Measurements from ENCODE around the gene CDC123. TPM values are rescaled to one million over a fixed set of nuclear protein-coding genes. Genes with fewer than 3 reads are reported as not detected.
"Not testable (repeated sequence)": the region's sequence is repeated elsewhere in the genome, so short reads cannot be mapped to it uniquely, and the experiment has no call there.

Gene CDC123
- total RNA-seq, 1 donor from 2014 or later, result 43.7 TPM

DNA sequence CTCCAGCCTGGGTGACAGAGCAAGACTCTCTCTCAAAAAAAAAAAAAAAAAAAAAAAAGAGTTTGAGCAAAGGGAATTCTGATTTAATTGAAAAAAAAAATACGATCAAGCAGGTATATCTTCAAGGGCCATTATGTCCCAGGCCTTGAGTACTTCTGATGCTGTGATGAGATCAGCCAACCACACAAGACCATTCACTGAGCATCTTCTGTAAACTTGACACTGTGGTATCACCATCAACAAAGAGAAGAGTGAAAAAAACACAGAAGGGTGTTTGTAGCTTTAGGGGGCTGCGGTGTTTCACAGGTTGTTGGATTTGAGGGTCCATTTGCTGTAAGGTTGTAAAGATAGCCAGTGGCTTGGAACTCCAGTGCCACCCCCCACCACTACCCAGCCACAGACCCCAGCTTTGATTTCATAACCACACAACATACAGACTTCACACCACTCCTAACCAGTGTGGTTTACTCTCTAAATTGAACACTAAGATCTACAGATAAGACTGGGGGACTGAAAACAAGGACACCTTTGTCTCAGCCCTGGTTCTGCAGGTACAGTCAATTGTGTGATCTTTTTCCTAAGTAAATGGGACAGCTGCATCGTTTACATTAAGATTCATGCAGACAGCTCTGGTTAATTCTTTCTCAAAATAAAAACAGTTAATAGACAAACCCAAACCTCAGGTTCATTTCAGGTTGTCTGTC, 66.4 kb downstream of the CDC123 start:
- Histone ChIP-seq H3K27ac (no peak overlapping the region), H3K4me1 (peaks cover 27% of the 10 kb centered on the region), H3K4me3 (no peak overlapping the region), H3K9me3 (no peaks in the 10 kb centered on the region), H3K36me3 (no peaks in the 10 kb centered on the region), H3K27me3 (ENCODE audit: low read depth) (no peaks in the 10 kb centered on the region)
- ATAC-seq (no peak), DNase-seq (no peak)
- intact Hi-C loops (cut with DNase I), result no loop called here
- no peak for TF ChIP-seq CTCF (IDR thresholded peaks at IDR 0.05)

- ATAC-seq, result peak; percentile 84 to 89
- DNase-seq, result peak; percentile 87
- H3K4me3 ChIP-seq, result peak overlapping the region; percentile 46
- no peaks in the 10 kb centered on the region for H3K9me3 ChIP-seq
- peaks cover 27% of the 10 kb centered on the region for H3K4me1 ChIP-seq
- TF ChIP-seq CTCF (IDR thresholded peaks at IDR 0.05), result peak; percentile 83
- peak overlapping the region; percentile 63 for H3K27ac ChIP-seq
- H3K27me3 ChIP-seq (ENCODE audit: low read depth), result no peaks in the 10 kb centered on the region
- intact Hi-C loops (cut with DNase I), result no loop called here
- no peaks in the 10 kb centered on the region for H3K36me3 ChIP-seq
Observed at GRCh38 chr10:12264204-12264940, 68.4 kb downstream of the CDC123 start.

DNA sequence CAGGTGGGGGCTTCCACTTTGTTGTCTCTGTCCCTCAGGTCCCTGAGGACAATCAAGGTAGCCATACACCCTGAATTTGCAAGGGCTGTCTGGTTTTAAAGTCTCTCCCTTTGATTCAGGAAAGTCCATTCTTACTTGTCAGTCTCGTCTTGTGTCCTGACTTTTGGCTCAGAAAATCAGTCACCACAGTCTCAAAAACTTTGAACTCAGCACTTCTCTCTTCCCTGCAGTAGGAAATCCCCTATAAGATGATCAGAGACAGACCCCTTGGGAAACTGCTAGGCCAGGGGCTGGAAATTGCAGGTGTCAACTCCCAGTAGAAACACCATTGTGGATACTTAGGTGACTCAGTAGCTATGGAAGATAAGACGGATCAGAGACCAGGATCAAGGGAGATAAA, 73.1 kb downstream of the CDC123 start:
- Histone ChIP-seq H3K4me1 (peaks cover 39% of the 10 kb centered on the region), H3K36me3 (no peaks in the 10 kb centered on the region), H3K27ac (no peak overlapping the region), H3K4me3 (no peak overlapping the region), H3K9me3 (no peaks in the 10 kb centered on the region), H3K27me3 (ENCODE audit: low read depth) (no peaks in the 10 kb centered on the region)
- intact Hi-C loops (cut with DNase I), result no loop called here
- DNase-seq (no peak), ATAC-seq (no peak)
- TF ChIP-seq CTCF (IDR thresholded peaks at IDR 0.05), result no peak

DNA sequence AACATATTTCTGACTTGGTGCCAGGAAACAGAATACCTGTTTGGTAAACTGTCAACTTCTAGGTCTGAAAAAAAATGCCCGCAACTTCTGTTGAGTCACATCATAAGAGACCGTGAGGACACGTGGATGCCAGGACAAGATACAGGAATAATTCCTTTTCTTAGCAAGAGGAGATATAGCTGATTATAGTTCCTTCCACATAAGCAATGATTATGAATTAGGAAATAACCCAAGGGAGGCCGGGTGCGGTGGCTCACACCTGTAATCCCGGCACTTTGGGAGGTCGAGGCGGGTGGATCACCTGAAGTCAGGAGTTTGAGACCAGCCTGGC, 75.2 kb downstream of the CDC123 start:
- no peak for DNase-seq
- Histone ChIP-seq H3K4me1 (peaks cover 18% of the 10 kb centered on the region), H3K27ac (peak overlapping the region; percentile 32), H3K36me3 (no peaks in the 10 kb centered on the region), H3K9me3 (no peaks in the 10 kb centered on the region), H3K4me3 (no peak overlapping the region), H3K27me3 (ENCODE audit: low read depth) (no peaks in the 10 kb centered on the region)
- no peak for ATAC-seq
- intact Hi-C loops (cut with DNase I), result no loop called here
- no peak for TF ChIP-seq CTCF (IDR thresholded peaks at IDR 0.05)

- ATAC-seq; H3K4me1 ChIP-seq; H3K27ac ChIP-seq; H3K36me3 ChIP-seq; intact Hi-C loops (cut with DNase I); H3K9me3 ChIP-seq; DNase-seq; H3K27me3 ChIP-seq (ENCODE audit: low read depth); H3K4me3 ChIP-seq: not testable (repeated sequence)
Observed at GRCh38 chr10:12277862-12278261, 81.9 kb downstream of the CDC123 start.

GRCh38 chr10:12279281-12279680, 83.3 kb downstream of the CDC123 start:
- TF ChIP-seq CTCF (IDR thresholded peaks at IDR 0.05), result no peak
- no peaks in the 10 kb centered on the region for H3K36me3 ChIP-seq
- no peaks in the 10 kb centered on the region for H3K4me1 ChIP-seq
- intact Hi-C loops (cut with DNase I), result no loop called here
- DNase-seq, result peak; percentile 69
- no peak overlapping the region for H3K4me3 ChIP-seq
- no peaks in the 10 kb centered on the region for H3K9me3 ChIP-seq
- H3K27me3 ChIP-seq (ENCODE audit: low read depth), result no peaks in the 10 kb centered on the region
- no peak overlapping the region for H3K27ac ChIP-seq
- peak; percentile 54 to 78 for ATAC-seq

Data from lower lobe of right lung (tissue), 2 donors.